Measurements from ENCODE around the gene SLC12A7.

DNA sequence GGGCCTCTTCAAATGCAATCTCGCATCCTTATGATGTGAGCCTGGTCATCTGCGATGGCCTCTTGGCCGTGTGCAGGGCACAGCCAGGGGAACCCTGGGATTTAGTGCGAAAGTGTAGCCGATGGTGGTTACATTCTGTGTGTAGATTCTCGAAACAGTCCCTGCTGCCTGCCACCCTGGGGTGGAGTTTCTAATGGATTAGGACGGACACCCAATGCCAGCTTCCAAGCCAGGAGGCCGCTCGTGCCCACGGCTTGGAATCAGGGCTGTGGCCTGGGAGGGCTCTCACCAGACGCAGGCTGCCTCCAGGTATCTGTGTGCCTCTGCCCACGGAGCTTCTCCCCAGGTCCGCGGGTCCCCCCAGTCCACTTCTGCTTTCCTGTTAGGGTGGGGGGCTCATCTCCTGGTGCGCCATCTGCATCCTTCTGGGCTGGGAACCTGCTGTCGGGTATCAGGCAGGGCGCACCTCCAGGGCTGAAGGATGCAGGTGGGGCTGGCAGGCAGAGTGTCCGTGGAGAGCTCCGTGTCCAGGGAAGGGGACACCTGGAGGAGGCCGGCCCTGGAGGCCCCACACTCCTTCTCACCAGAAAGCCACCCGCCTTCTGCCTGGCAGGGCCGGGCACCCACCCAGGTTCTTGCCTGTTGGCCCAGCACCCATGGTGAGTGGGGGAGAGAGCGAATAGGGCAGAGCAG lies 3.4 kb upstream of the SLC12A7 start:
- TF ChIP-seq, protein P1, sequence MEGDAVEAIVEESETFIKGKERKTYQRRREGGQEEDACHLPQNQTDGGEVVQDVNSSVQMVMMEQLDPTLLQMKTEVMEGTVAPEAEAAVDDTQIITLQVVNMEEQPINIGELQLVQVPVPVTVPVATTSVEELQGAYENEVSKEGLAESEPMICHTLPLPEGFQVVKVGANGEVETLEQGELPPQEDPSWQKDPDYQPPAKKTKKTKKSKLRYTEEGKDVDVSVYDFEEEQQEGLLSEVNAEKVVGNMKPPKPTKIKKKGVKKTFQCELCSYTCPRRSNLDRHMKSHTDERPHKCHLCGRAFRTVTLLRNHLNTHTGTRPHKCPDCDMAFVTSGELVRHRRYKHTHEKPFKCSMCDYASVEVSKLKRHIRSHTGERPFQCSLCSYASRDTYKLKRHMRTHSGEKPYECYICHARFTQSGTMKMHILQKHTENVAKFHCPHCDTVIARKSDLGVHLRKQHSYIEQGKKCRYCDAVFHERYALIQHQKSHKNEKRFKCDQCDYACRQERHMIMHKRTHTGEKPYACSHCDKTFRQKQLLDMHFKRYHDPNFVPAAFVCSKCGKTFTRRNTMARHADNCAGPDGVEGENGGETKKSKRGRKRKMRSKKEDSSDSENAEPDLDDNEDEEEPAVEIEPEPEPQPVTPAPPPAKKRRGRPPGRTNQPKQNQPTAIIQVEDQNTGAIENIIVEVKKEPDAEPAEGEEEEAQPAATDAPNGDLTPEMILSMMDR (conservative IDR thresholded peaks at IDR 0.05 in 1 of 2, IDR thresholded peaks at IDR 0.05 in 1 of 2; ENCODE audit: low read depth in 1 of 2, low read length in 2 of 2) = no peak
- no peak for TF ChIP-seq EZH2 (IDR thresholded peaks at IDR 0.05; ENCODE audit: low read length, missing control alignments)
